ENCODE measurements around the gene KIAA1328.
"Not testable (repeated sequence)": the region's sequence is repeated elsewhere in the genome, so short reads cannot be mapped to it uniquely, and the experiment has no call there.

Gene KIAA1328

GRCh38 chr18:36825526-36825925 lies 3.4 kb upstream of the KIAA1328 start:
- no peak for DNase-seq (ENCODE audit: low read depth)

- no peak for DNase-seq (ENCODE audit: low read depth)
Measured at GRCh38 chr18:36826556-36826955, 2.4 kb upstream of the KIAA1328 start.

- peak; percentile 68 for DNase-seq (ENCODE audit: low read depth)
Measured at GRCh38 chr18:36828157-36828629, 734 bp upstream of the KIAA1328 start.

GRCh38 chr18:36829362-36830157 lies 633 bp downstream of the KIAA1328 start:
- peak; percentile 36 for DNase-seq (ENCODE audit: low read depth)

GRCh38 chr18:36830158-36830495 lies 1.2 kb downstream of the KIAA1328 start:
- no peak for DNase-seq (ENCODE audit: low read depth)

- peak; percentile 24 for DNase-seq (ENCODE audit: low read depth)
Measured at GRCh38 chr18:36831139-36831538, 2.2 kb downstream of the KIAA1328 start.

- no peak for DNase-seq (ENCODE audit: low read depth)
Measured at GRCh38 chr18:36833120-36833519, 4.2 kb downstream of the KIAA1328 start.

GRCh38 chr18:36835927-36836326 lies 7.0 kb downstream of the KIAA1328 start:
- no peak for DNase-seq (ENCODE audit: low read depth)

GRCh38 chr18:36839835-36840234 lies 10.9 kb downstream of the KIAA1328 start:
- no peak for DNase-seq (ENCODE audit: low read depth)

- no peak for DNase-seq (ENCODE audit: low read depth)
Measured at GRCh38 chr18:36843199-36843598, 14.3 kb downstream of the KIAA1328 start.

GRCh38 chr18:36843784-36844183 lies 14.9 kb downstream of the KIAA1328 start:
- peak; percentile 3 for DNase-seq (ENCODE audit: low read depth)

- DNase-seq (ENCODE audit: low read depth) = no peak
Measured at GRCh38 chr18:36848609-36849008, 19.7 kb downstream of the KIAA1328 start.

GRCh38 chr18:36849288-36850006 lies 20.5 kb downstream of the KIAA1328 start:
- peak; percentile 88 for DNase-seq (ENCODE audit: low read depth)

GRCh38 chr18:36850527-36851201 lies 21.7 kb downstream of the KIAA1328 start:
- peak; percentile 96 for DNase-seq (ENCODE audit: low read depth)

- DNase-seq (ENCODE audit: low read depth) = no peak
Measured at GRCh38 chr18:36851202-36851590, 22.3 kb downstream of the KIAA1328 start.

- no peak for DNase-seq (ENCODE audit: low read depth)
Measured at GRCh38 chr18:36856815-36857214, 27.9 kb downstream of the KIAA1328 start.

- no peak for DNase-seq (ENCODE audit: low read depth)
Measured at GRCh38 chr18:36862182-36862581, 33.3 kb downstream of the KIAA1328 start.

GRCh38 chr18:36867056-36867455 lies 38.1 kb downstream of the KIAA1328 start:
- no peak for DNase-seq (ENCODE audit: low read depth)

GRCh38 chr18:36871801-36872200 lies 42.9 kb downstream of the KIAA1328 start:
- no peak for DNase-seq (ENCODE audit: low read depth)

- DNase-seq (ENCODE audit: low read depth) = no peak
Measured at GRCh38 chr18:36872329-36872728, 43.4 kb downstream of the KIAA1328 start.

- not testable (repeated sequence) for DNase-seq (ENCODE audit: low read depth)
Measured at GRCh38 chr18:36873826-36874225, 44.9 kb downstream of the KIAA1328 start.

- DNase-seq (ENCODE audit: low read depth) = not testable (repeated sequence)
Measured at GRCh38 chr18:36879796-36880195, 50.9 kb downstream of the KIAA1328 start.

- no peak for DNase-seq (ENCODE audit: low read depth)
Measured at GRCh38 chr18:36885981-36886380, 57.1 kb downstream of the KIAA1328 start.
